ENCODE measurements around the gene CFAP61.

CFAP61 gene

GRCh38 chr20:20143646-20144045, 91.3 kb downstream of the CFAP61 start:
- Histone ChIP-seq H3K36me3 (no peaks in the 10 kb centered on the region), H3K9me3 (no peaks in the 10 kb centered on the region), H3K27me3 (no peaks in the 10 kb centered on the region; the same call in 1 of the 2 replicates), H3K4me3 (ENCODE audit: low read depth, low read length) (no peak overlapping the region), H3K4me1 (no peaks in the 10 kb centered on the region)
- DNase-seq = no peak
- TF ChIP-seq CTCF (IDR thresholded peaks at IDR 0.05; ENCODE audit: low read depth, low read length) = no peak

- Histone ChIP-seq H3K4me3 (ENCODE audit: low read depth, low read length) (no peak overlapping the region), H3K36me3 (no peaks in the 10 kb centered on the region), H3K27me3 (no peaks in the 10 kb centered on the region; the same call in 1 of the 2 replicates), H3K4me1 (no peaks in the 10 kb centered on the region), H3K9me3 (no peaks in the 10 kb centered on the region)
- DNase-seq = no peak
- no peak for TF ChIP-seq CTCF (IDR thresholded peaks at IDR 0.05; ENCODE audit: low read depth, low read length)
These were observed 96.4 kb downstream of the CFAP61 start for GRCh38 chr20:20148779-20149178.

GRCh38 chr20:20150241-20150640, 97.9 kb downstream of the CFAP61 start:
- DNase-seq = no peak
- Histone ChIP-seq H3K4me3 (ENCODE audit: low read depth, low read length) (no peak overlapping the region), H3K9me3 (no peaks in the 10 kb centered on the region), H3K4me1 (no peaks in the 10 kb centered on the region), H3K36me3 (no peaks in the 10 kb centered on the region), H3K27me3 (no peaks in the 10 kb centered on the region; the same call in none of the 2 replicates)
- no peak for TF ChIP-seq CTCF (IDR thresholded peaks at IDR 0.05; ENCODE audit: low read depth, low read length)

GRCh38 chr20:20160520-20160919, 108.2 kb downstream of the CFAP61 start:
- Histone ChIP-seq H3K27me3 (no peaks in the 10 kb centered on the region), H3K36me3 (no peaks in the 10 kb centered on the region), H3K4me1 (no peaks in the 10 kb centered on the region), H3K4me3 (ENCODE audit: low read depth, low read length) (no peak overlapping the region), H3K9me3 (no peaks in the 10 kb centered on the region)
- no peak for DNase-seq
- TF ChIP-seq CTCF (IDR thresholded peaks at IDR 0.05; ENCODE audit: low read depth, low read length) = no peak

- no peaks in the 10 kb centered on the region for H3K9me3 ChIP-seq
- no peak for TF ChIP-seq CTCF (IDR thresholded peaks at IDR 0.05; ENCODE audit: low read depth, low read length)
- no peaks in the 10 kb centered on the region for H3K36me3 ChIP-seq
- H3K27me3 ChIP-seq = no peaks in the 10 kb centered on the region
- DNase-seq = no peak
- no peaks in the 10 kb centered on the region for H3K4me1 ChIP-seq
- no peak overlapping the region for H3K4me3 ChIP-seq (ENCODE audit: low read depth, low read length)
These were observed 109.3 kb downstream of the CFAP61 start for GRCh38 chr20:20161611-20162010.

GRCh38 chr20:20167698-20168097, 115.4 kb downstream of the CFAP61 start:
- TF ChIP-seq CTCF (IDR thresholded peaks at IDR 0.05; ENCODE audit: low read depth, low read length) = no peak
- no peak overlapping the region for H3K4me3 ChIP-seq (ENCODE audit: low read depth, low read length)
- H3K4me1 ChIP-seq = no peaks in the 10 kb centered on the region
- no peaks in the 10 kb centered on the region for H3K36me3 ChIP-seq
- no peak for DNase-seq
- H3K27me3 ChIP-seq = no peaks in the 10 kb centered on the region
- peaks cover 6% of the 10 kb centered on the region for H3K9me3 ChIP-seq
